Measurements from ENCODE around the gene PNPLA1. TPM values are rescaled to one million over a fixed set of nuclear protein-coding genes. Genes with fewer than 3 reads are reported as not detected.

The PNPLA1 gene
- total RNA-seq, 1 donor from 2014 or later: 0.35 TPM

DNA sequence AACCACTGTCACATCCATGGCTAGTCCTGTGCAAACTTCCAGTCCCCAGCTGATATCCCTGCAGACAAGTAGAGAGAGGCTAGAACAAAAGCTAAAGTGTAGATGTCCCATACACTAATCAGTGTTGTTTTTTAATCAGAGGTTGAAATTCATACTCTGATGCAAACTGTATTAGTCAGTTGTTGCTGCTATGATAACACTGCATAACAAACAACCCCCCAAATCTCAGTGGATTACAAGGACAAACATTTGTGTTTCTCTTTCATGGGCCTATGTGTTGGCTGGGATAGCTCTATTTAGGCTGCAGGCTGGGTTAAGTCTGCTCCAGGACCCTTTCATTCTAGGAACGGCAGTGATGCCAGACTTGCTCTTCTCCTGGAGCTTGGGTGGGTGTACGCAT, 40.0 kb downstream of the PNPLA1 start:
- Histone ChIP-seq H3K4me1 (no peaks in the 10 kb centered on the region), H3K27me3 (no peaks in the 10 kb centered on the region), H3K27ac (no peak overlapping the region), H3K36me3 (no peaks in the 10 kb centered on the region), H3K9me3 (no peaks in the 10 kb centered on the region), H3K4me3 (no peak overlapping the region)
- ATAC-seq: no peak
- intact Hi-C loops (cut with DNase I): no loop called here
- TF ChIP-seq, protein P1, sequence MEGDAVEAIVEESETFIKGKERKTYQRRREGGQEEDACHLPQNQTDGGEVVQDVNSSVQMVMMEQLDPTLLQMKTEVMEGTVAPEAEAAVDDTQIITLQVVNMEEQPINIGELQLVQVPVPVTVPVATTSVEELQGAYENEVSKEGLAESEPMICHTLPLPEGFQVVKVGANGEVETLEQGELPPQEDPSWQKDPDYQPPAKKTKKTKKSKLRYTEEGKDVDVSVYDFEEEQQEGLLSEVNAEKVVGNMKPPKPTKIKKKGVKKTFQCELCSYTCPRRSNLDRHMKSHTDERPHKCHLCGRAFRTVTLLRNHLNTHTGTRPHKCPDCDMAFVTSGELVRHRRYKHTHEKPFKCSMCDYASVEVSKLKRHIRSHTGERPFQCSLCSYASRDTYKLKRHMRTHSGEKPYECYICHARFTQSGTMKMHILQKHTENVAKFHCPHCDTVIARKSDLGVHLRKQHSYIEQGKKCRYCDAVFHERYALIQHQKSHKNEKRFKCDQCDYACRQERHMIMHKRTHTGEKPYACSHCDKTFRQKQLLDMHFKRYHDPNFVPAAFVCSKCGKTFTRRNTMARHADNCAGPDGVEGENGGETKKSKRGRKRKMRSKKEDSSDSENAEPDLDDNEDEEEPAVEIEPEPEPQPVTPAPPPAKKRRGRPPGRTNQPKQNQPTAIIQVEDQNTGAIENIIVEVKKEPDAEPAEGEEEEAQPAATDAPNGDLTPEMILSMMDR (IDR thresholded peaks at IDR 0.05): no peak
- no peak for DNase-seq

DNA sequence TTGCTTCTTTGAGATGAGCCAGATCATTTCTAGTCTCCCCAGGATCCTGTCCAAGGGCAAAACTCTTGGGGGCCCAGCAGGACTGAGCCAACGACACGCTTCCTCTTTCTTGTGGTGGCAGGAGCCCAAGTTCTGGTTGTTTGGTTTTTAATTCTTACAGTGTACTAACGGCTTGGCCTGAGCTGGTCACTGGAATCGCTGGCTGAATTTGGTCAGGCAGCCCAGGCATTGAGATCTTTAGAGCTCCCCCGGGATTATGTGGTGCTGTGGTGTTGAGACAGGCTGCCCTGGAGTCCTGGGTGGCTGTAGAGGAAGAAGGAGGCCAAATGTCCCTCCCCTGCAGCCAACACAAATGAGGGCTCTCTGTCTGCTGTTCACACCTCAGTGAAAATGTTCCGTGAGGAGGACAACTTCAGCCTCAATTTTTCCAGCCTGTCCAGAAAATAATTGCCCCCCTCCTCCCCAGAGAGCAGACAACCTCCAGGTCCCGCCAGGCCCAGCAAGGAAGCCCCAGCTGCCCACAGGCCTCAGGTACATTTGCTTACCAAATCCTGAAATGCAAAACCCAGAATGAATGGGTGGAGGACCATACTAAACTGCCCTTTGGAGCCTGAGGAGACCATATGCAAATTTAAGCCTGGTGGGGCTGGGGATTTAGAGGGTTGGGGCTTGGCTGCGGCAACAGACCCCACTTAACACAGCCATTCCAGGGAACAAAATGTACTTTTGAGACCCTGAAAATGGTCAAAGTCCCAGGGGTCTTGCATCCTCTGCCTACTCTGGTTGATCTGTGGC, 43.2 kb downstream of the PNPLA1 start:
- Histone ChIP-seq H3K4me3 (no peak overlapping the region), H3K27ac (no peak overlapping the region)
- peak; percentile 30 for ATAC-seq

DNA sequence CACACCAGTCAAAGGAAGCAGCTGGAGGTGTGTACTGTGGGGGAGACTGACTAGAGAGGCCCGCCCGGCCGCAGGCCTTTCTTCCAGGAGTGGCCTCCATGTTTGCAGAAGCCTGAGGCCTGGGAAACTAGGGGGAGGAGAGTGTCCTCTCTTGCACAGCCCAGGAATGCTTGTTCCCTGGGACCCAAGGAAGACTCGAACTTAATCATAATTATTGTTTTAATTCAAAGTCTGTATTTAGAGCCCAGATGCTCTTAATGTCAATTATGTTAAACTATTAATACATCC, 43.7 kb downstream of the PNPLA1 start:
- no peaks in the 10 kb centered on the region for H3K27me3 ChIP-seq
- no peak overlapping the region for H3K4me3 ChIP-seq
- no peaks in the 10 kb centered on the region for H3K9me3 ChIP-seq
- intact Hi-C loops (cut with DNase I): no loop called here
- H3K4me1 ChIP-seq: no peaks in the 10 kb centered on the region
- H3K36me3 ChIP-seq: no peaks in the 10 kb centered on the region
- DNase-seq (no peak), ATAC-seq (no peak)
- TF ChIP-seq, protein P1 (IDR thresholded peaks at IDR 0.05): no peak
- no peak overlapping the region for H3K27ac ChIP-seq

More for the DNA sequence above, 43.2 kb downstream of the PNPLA1 start:
- Histone ChIP-seq H3K27me3 (no peaks in the 10 kb centered on the region), H3K4me1 (no peaks in the 10 kb centered on the region), H3K9me3 (no peaks in the 10 kb centered on the region), H3K36me3 (no peaks in the 10 kb centered on the region)
- TF ChIP-seq, protein P1 (IDR thresholded peaks at IDR 0.05): no peak
- intact Hi-C loops (cut with DNase I): no loop called here
- no peak for DNase-seq

DNA sequence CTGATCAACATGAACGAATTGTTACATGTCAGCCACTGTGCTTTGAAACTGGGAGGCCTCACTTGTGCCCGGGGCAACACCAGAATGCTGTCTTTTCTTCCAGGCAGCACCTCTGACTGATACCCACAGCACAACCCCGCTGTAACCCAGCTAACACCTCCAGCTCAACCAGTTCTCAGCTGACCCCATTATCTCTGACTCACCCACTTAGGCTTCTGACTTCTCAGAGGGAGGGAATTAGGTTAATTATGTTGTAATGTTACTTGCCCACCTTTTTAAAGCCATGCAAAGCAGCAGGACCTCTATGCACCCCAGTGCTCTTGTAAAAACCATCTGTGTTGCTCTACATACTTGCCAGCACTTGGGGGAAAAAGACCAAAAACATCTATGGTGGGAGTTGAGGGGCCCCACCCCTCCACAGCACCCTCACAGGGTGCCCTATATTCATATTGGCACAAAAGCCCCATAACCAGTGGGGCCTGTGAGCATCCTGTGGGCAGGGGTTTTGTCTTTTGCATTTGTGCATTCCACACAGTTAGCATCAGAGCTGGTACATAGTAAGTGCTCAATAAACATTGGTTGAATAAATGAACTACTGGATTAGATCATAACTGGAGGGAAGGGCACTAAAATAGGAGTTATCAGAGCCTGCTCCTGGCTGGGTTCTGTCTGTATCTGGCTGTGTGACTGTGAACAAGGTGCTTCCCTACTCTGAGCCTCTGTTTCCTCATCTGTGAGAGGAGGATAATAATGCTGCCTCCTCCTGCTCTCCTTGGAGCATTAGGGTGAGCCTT, 44.6 kb downstream of the PNPLA1 start:
- Histone ChIP-seq H3K36me3 (no peaks in the 10 kb centered on the region), H3K9me3 (no peaks in the 10 kb centered on the region), H3K4me1 (no peaks in the 10 kb centered on the region), H3K27ac (no peak overlapping the region), H3K4me3 (no peak overlapping the region), H3K27me3 (no peaks in the 10 kb centered on the region)
- ATAC-seq: peak; percentile 20
- TF ChIP-seq, protein P1 (IDR thresholded peaks at IDR 0.05): no peak
- intact Hi-C loops (cut with DNase I): no loop called here
- DNase-seq: no peak

DNA sequence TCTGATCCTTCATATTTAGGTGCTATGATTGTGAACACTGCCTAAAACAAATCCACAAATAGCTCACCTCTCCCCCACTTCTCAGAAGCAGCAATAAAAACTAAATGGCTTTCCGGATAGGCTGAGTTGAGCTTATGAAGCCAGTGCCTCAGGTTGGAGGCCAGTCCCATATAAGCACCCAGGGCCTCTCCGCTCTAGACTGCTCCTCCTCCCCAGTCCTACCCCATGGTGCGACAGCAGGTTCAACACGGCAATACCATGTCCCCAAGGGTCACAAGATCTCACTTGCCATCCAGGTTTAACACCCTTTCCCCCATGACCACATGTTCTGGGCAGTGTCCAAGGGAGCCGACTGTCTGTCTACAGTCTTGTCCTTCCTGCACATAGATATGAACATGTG, 46.1 kb downstream of the PNPLA1 start:
- TF ChIP-seq, protein P1 (IDR thresholded peaks at IDR 0.05): no peak
- DNase-seq: no peak
- no peak overlapping the region for H3K27ac ChIP-seq

More for the DNA sequence above, 46.1 kb downstream of the PNPLA1 start:
- intact Hi-C loops (cut with DNase I): no loop called here
- Histone ChIP-seq H3K4me1 (no peaks in the 10 kb centered on the region), H3K36me3 (no peaks in the 10 kb centered on the region), H3K9me3 (no peaks in the 10 kb centered on the region), H3K4me3 (no peak overlapping the region), H3K27me3 (no peaks in the 10 kb centered on the region)
- ATAC-seq: no peak
